Osteoblast (primary cell): ENCODE data around the gene UAP1. TPM values are rescaled to one million over a fixed set of nuclear protein-coding genes. Genes with fewer than 3 reads are reported as not detected.

Experiments used
- DNase-seq: peaks from one replicate; pipeline ENCODE4 v3.0.0; 2011; ENCODE audit warnings: low spot score, mixed read lengths; ENCODE audit not compliant: insufficient read length; ENCODE audit errors: missing footprints
- H2AFZ ChIP-seq: 2 replicates; pipeline ENCODE4 v1.6.0; 2011; ENCODE audit warnings: mild to moderate bottlenecking, low read length
- H3K27ac ChIP-seq: 2 replicates; pipeline ENCODE4 v1.5.1; 2011; ENCODE audit warnings: mild to moderate bottlenecking, low read depth, low read length, moderate library complexity
- H3K27me3 ChIP-seq: 2 replicates; pipeline ENCODE4 v1.6.0; 2012; ENCODE audit warnings: mild to moderate bottlenecking, control low read depth, inconsistent platforms, low read length, moderate library complexity; ENCODE audit not compliant: insufficient read depth
- H3K36me3 ChIP-seq: 2 replicates; pipeline ENCODE4 v1.5.1; 2011; ENCODE audit warnings: mild to moderate bottlenecking, low read length, control low read depth, moderate library complexity; ENCODE audit not compliant: insufficient read depth
- H3K4me1 ChIP-seq: 2 replicates; pipeline ENCODE4 v1.5.1; 2011; ENCODE audit warnings: mild to moderate bottlenecking, low read length, control low read depth, moderate library complexity; ENCODE audit not compliant: insufficient read depth
- H3K4me2 ChIP-seq: 2 replicates; pipeline ENCODE4 v1.6.0; 2011; ENCODE audit warnings: mild to moderate bottlenecking, low read length; ENCODE audit not compliant: insufficient read depth
- H3K4me3 ChIP-seq: fragments of 200-600 bp; sonication (generic); 3 replicates; pipeline ENCODE4 v1.5.1; 2012; ENCODE audit warnings: mild to moderate bottlenecking, low read length, inconsistent platforms; ENCODE audit not compliant: insufficient read depth
- H3K79me2 ChIP-seq: 2 replicates; pipeline ENCODE4 v1.6.0; 2012; ENCODE audit warnings: mild to moderate bottlenecking, low read length, control low read depth, inconsistent platforms; ENCODE audit not compliant: insufficient read depth
- H3K9me3 ChIP-seq: 2 replicates; pipeline ENCODE4 v1.5.1; 2011; ENCODE audit warnings: low read depth, low read length, control low read depth
- H4K20me1 ChIP-seq: 2 replicates; pipeline ENCODE4 v1.6.0; 2012; ENCODE audit warnings: mild to moderate bottlenecking, low read length, control low read depth; ENCODE audit not compliant: insufficient read depth
- total RNA-seq: library from RNA; depleted of rRNA; stranded (reverse); fragments of >200 nt; gene quantifications from 2 replicates; pipeline ENCODE4 v1.2.3, GENCODE V29; 2012
- TF ChIP-seq, protein P1 (sequence below): IDR thresholded peaks from 2 replicates; pipeline ENCODE4 v1.5.1; 2011; ENCODE audit warnings: mild to moderate bottlenecking, low read depth, low read length, moderate library complexity; ENCODE audit errors: extremely low read depth

Gene UAP1
- total RNA-seq, 1 donor: 141 TPM

DNA sequence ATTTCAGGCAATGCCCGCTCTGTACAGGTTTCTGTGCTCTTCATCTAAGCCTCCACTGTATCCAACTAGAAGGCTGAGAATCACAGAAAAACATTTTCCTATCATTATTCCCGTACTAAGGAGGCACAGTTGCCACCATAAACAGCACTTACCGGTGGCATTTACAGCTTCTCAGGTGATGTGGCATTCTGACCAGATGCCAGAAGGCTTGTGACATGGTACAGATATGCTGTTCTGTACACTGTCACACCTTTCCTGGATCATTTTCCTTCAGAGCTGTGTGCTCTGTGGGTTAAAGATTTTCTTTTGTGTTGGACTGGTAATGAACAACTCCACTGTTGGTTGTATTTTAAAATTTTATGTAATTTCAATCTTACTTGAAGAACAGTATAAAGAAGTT lies 4.0 kb upstream of the UAP1 start:
- H3K36me3 ChIP-seq: no peaks in the 10 kb centered on the region
- H2AFZ ChIP-seq: no peak overlapping the region
- TF ChIP-seq, protein P1, sequence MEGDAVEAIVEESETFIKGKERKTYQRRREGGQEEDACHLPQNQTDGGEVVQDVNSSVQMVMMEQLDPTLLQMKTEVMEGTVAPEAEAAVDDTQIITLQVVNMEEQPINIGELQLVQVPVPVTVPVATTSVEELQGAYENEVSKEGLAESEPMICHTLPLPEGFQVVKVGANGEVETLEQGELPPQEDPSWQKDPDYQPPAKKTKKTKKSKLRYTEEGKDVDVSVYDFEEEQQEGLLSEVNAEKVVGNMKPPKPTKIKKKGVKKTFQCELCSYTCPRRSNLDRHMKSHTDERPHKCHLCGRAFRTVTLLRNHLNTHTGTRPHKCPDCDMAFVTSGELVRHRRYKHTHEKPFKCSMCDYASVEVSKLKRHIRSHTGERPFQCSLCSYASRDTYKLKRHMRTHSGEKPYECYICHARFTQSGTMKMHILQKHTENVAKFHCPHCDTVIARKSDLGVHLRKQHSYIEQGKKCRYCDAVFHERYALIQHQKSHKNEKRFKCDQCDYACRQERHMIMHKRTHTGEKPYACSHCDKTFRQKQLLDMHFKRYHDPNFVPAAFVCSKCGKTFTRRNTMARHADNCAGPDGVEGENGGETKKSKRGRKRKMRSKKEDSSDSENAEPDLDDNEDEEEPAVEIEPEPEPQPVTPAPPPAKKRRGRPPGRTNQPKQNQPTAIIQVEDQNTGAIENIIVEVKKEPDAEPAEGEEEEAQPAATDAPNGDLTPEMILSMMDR: no peak
- no peaks in the 10 kb centered on the region for H3K27me3 ChIP-seq
- no peak for DNase-seq
- no peak overlapping the region for H3K4me2 ChIP-seq
- H3K79me2 ChIP-seq: peaks cover 10% of the 10 kb centered on the region
- peaks cover 19% of the 10 kb centered on the region for H3K4me1 ChIP-seq
- no peaks in the 10 kb centered on the region for H3K9me3 ChIP-seq
- no peak overlapping the region for H3K4me3 ChIP-seq
- no peaks in the 10 kb centered on the region for H4K20me1 ChIP-seq
- H3K27ac ChIP-seq: no peak overlapping the region

DNA sequence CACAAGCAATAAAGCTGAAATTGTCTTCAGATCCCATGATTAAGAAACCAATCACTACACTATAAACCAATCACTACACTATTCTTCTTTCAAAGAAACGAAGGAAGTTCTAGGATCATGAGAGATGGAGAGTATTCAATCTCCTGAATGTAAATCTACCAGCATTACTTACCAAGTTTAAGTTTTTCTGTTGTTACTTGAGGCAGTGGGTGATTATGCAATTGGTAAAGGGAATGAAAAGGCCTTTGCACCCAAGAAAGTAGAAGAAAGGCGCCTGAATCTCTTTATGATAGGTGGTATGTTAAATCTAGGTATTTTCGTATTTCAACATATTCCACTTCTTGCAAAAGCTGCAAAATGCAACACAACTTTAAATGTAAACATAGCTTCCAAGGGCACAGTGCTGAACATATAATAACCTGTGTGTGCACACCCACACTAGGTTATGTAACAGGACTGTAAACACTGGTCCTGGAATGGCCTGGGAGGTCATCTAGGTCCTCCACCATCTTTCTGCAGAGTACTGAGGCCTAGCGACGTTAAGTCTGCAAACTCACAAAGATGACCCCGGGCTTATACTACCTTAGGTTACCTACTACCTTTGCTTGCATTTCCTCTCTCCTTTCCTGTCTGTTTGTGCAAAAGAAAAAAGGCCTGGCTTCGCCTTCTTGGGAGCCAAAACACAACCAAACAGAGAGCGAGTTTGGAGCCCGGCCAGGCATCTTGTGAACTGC lies 1.1 kb upstream of the UAP1 start:
- Histone ChIP-seq H3K4me2 (peak overlapping the region; percentile 77), H3K27me3 (no peaks in the 10 kb centered on the region), H3K4me3 (peak overlapping the region; percentile 91), H2AFZ (peak overlapping the region; percentile 90), H3K9me3 (no peaks in the 10 kb centered on the region), H3K79me2 (peaks cover 40% of the 10 kb centered on the region), H4K20me1 (peaks cover 26% of the 10 kb centered on the region), H3K27ac (peak overlapping the region; percentile 93), H3K4me1 (peaks cover 34% of the 10 kb centered on the region), H3K36me3 (peaks cover 2% of the 10 kb centered on the region)
- TF ChIP-seq, protein P1: no peak
- DNase-seq: no peak

- Histone ChIP-seq H3K9me3 (no peaks in the 10 kb centered on the region), H3K4me3 (peak overlapping the region; percentile 91), H3K4me2 (peak overlapping the region; percentile 77), H3K27ac (peak overlapping the region; percentile 93), H2AFZ (peak overlapping the region; percentile 90), H3K4me1 (peaks cover 37% of the 10 kb centered on the region), H4K20me1 (peaks cover 32% of the 10 kb centered on the region), H3K79me2 (peaks cover 46% of the 10 kb centered on the region), H3K27me3 (no peaks in the 10 kb centered on the region), H3K36me3 (peaks cover 8% of the 10 kb centered on the region)
- peak; percentile 98 for DNase-seq
- TF ChIP-seq, protein P1: no peak
These were observed 396 bp upstream of the UAP1 start for GRCh38 chr1:162561037-162561615.

- DNase-seq: peak; percentile 66
- Histone ChIP-seq H3K36me3 (peaks cover 21% of the 10 kb centered on the region), H3K9me3 (no peaks in the 10 kb centered on the region), H3K4me2 (peak overlapping the region; percentile 85), H3K79me2 (peaks cover 60% of the 10 kb centered on the region), H4K20me1 (peaks cover 39% of the 10 kb centered on the region), H3K4me1 (peaks cover 37% of the 10 kb centered on the region), H3K27ac (peak overlapping the region; percentile 89), H2AFZ (no peak overlapping the region), H3K4me3 (peak overlapping the region; percentile 91), H3K27me3 (no peaks in the 10 kb centered on the region)
- TF ChIP-seq, protein P1: no peak
These were observed 927 bp downstream of the UAP1 start for GRCh38 chr1:162562470-162562828.
